Epithelial cell of prostate (primary cell): ENCODE measurements around the gene DGCR8.

Experiments used
- DNase-seq: peaks from one replicate; pipeline ENCODE4 v3.0.0-alpha.2; 2011; ENCODE audit warnings: low read depth, low spot score
- H3K27ac ChIP-seq: fragments of 450-650 bp; 2 replicates; pipeline ENCODE4 v1.5.1; 2017; ENCODE audit warnings: mild to moderate bottlenecking

The DGCR8 gene

GRCh38 chr22:20118300-20119020, 38.4 kb downstream of the DGCR8 start:
- peak overlapping the region; percentile 67 for H3K27ac ChIP-seq
- DNase-seq, result no peak

GRCh38 chr22:20121856-20122415, 41.9 kb downstream of the DGCR8 start:
- no peak for DNase-seq
- no peak overlapping the region for H3K27ac ChIP-seq

GRCh38 chr22:20123366-20124082, 43.5 kb downstream of the DGCR8 start:
- no peak overlapping the region for H3K27ac ChIP-seq
- no peak for DNase-seq

GRCh38 chr22:20124083-20124787, 44.2 kb downstream of the DGCR8 start:
- H3K27ac ChIP-seq, result no peak overlapping the region
- no peak for DNase-seq

DNA sequence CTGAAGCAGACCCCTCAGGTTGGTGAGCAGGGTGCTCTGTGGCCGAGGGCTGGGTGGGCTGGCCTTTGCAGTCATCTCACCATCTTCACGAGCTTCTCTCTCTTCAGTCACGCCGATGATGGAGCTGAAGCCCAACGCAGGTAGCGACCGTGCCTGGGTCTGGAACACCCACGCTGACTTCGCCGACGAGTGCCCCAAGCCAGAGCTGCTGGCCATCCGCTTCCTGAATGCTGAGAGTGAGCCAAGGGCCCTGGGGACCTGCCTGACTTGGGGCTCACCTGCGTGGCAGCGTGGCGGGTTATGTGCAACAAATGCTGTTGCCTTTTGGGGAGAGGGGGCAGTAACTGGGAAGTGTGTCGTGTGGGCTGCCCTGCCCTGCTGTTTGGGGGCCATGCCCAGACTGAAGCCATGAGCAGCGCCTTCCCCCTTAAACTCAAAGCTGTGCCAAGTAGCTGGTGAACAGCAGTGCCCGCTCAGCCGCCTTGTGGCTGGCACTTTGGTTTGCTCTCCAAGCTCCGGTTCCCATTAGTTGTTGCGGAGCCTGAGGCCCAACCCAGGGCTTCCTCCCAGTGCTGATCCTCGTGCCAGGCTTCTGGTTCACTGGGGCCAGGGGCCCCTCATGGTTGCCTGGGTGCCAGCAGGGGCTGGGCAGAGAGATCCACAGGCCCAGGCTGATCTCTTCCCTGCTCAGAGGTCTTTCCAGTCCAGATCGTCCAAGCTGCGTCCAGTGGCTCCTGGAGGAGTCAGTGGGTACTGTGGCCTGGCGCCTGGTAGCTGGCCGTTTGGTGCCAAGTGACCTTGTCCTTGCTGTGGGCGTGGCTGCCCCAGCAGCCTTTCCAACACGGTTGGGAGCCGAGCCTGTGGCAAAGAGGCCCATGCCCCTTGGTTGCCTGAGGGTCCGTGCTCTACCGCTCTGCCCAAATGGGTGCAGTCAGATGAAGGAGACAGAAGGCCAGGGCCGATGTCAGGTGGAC, 45.4 kb downstream of the DGCR8 start:
- no peak for DNase-seq
- no peak overlapping the region for H3K27ac ChIP-seq

DNA sequence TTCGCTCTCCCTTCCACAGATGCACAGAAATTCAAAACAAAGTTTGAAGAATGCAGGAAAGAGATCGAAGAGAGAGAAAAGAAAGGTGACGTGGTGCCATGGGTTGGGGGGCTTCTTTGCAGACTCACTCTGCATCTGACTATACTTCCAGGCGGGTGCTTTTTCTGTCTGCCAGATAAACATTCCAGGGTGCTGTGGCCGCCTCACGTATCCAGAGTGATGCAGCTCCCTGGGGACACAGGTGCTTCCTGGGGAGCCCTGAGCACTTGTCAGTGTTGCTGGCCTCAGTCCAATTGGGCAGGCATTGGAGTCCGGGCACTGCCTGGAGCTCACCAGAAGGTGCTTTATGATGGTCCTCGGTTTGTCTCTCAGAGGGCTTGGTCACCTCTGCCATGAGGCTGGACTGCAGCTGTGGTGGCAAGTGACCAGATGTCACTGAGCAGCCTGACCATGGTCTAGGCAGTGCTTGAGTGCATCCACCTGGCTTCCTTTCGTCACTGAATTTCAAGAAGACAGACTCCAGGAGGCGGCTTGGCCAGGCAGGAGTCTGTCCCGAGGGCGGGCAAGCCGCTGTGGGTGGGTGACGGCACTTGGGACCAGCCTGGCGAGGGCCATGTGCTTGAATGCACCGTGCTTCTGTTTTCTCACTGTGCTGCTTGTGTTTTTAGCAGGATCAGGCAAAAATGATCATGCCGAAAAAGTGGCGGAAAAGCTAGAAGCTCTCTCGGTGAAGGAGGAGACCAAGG, 46.4 kb downstream of the DGCR8 start:
- H3K27ac ChIP-seq, result no peak overlapping the region
- DNase-seq, result no peak

- no peak for DNase-seq
- no peak overlapping the region for H3K27ac ChIP-seq
Observed at GRCh38 chr22:20127318-20127868, 47.4 kb downstream of the DGCR8 start.

DNA sequence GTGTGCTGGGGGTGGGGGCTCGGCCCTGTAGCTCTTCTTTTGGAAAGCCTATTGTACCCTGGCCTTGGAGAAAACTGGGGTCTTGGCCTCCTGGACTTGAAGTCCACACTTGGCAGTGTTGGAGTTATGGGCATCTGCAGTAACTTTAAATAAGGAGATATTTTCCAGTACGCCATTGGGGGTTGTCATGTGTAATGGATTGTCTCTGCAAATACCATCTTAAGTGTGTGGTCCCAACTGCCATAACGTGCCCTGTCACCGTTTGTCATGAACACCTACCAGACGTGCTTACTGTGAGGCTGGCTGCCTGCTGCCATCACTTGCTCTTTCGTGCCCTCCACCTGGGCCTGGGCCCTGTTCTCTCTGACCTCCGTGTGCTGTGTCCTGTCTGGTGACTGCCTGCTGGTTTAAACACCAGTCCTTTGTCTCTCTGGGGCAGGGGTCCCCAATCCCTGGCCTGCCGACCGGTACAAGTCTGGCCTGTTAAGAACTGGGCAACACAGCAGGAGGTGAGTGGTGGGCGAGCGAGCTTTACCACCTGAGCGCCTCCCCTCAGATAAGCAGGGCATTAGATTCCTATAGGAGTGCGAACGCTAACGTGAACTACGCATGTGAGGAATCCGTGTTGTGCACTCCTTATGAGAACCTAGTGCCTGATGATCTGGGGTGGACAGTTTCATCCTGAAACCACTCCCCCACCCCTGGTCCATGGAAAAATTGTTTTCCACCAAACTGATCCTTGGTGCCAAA, 48.0 kb downstream of the DGCR8 start:
- no peak for DNase-seq
- no peak overlapping the region for H3K27ac ChIP-seq

GRCh38 chr22:20128619-20128901, 48.5 kb downstream of the DGCR8 start:
- H3K27ac ChIP-seq, result no peak overlapping the region
- no peak for DNase-seq

DNA sequence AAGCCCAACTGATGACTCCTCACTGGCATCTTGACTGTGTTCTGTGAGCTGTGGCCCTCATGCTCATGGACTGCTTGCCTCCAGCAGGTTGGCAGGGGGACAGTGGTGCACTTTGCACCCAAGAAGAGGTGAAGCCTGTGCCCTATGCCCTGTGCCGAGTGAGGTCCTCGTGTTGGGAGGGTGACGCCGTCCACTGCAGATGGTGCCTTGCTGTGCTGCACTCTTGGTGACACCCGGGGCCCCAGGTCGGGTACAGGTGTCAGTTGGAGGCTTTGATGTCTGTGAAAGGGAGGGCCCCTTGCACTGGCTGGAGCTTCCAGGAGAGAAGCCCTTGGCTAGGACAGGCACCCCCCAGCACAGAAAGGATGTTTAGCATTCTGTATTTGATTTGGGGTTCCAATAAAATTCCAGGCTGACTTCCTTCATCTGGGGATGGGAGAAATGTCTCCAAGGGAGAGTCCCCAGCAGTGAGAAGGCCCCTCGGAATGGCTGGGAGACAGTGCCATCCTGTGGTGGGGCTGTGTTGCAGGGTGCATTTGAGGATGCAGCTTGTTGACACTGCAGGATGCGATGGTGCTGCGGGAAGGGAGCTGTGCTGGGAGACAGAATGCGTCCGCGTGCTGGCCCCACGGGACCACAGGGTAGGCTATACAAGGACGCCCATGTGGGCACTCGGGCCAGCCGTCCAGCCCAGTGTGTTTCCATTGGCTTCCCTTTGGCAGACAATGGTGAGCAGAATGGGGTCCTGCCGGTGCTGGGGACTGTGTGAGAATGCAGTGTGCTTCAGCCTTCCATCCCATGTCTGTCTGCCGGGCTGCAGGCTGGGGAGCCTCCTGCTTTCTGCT, 49.1 kb downstream of the DGCR8 start:
- no peak for DNase-seq
- no peak overlapping the region for H3K27ac ChIP-seq

- no peak for DNase-seq
- H3K27ac ChIP-seq, result no peak overlapping the region
Observed at GRCh38 chr22:20129747-20130014, 49.6 kb downstream of the DGCR8 start.

- no peak overlapping the region for H3K27ac ChIP-seq
- DNase-seq, result no peak
Observed at GRCh38 chr22:20130319-20130718, 50.3 kb downstream of the DGCR8 start.

GRCh38 chr22:20130731-20131596, 50.9 kb downstream of the DGCR8 start:
- peak overlapping the region; percentile 28 for H3K27ac ChIP-seq
- DNase-seq, result no peak

DNA sequence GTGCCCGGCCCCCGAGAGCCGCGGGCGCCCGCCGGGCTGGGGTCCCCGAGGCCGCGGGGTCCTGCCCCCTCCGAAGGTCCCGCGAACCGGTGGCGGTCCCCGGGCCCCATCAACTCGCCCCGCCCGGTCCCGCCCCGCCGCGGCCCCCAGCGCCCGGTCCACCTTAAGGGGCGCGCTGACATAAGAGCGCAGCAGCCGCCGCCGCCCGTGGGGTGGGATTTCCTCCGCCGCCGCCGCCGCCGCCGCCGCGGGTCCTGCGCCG, 51.5 kb downstream of the DGCR8 start, which contains the start of gene ZDHHC8:
TSS of gene ZDHHC8 (plus strand) at position 208 of the 262 bp plus-strand sequence. CDS start 144 bp downstream, outside the sequence.
- peak within 1 kb of the TSS; percentile 28 for H3K27ac ChIP-seq
- DNase-seq, result no peak

GRCh38 chr22:20131859-20132685, 52.0 kb downstream of the DGCR8 start:
- DNase-seq, result no peak
- H3K27ac ChIP-seq, result peak overlapping the region; percentile 28

GRCh38 chr22:20132686-20133246, 52.7 kb downstream of the DGCR8 start:
- H3K27ac ChIP-seq, result no peak overlapping the region
- DNase-seq, result no peak
